ENCODE measurements around the gene ACBD4. TPM values are rescaled to one million over a fixed set of nuclear protein-coding genes. Genes with fewer than 3 reads are reported as not detected.
A peak's percentile ranks its signal among the peaks of the same experiment; 100 is the strongest.

ACBD4 gene
- total and polyA plus RNA-seq, 7 experiments from 2014 or later = 12.3 to 59.5 (median 19.8) TPM

DNA sequence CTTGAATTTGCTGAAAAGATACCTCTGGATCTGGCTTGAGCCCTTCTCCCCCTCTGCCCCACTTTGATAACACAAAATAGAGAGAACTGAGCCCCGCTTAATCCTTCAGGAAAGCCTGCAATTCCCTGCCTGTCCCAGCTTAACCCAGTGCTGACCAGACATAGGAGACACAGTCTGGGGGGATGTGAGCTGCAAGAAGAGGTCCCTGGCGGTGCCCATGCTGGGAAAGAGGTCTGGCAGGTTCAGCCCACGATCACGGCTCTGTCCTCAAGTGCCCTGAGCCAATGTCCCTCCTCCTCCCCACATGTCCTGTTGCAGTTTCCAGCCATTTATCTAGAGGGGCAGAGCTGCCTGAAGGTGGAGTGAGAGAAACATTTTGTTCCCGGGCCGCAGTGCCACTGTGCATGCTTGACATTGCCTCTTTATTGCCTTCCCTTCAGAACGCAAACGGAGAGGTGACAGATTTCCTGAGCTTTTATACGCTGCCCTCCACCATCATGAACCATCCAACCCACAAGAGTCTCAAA is 32.2 kb upstream of the ACBD4 start:
- Histone ChIP-seq H3K4me3 (ENCODE audit: low read length) (no peak overlapping the region), H3K9me3 (ENCODE audit: control insufficient read depth in 2 of 3, low read length in 3 of 3) (no peaks in the 10 kb centered on the region), H3K4me1 (ENCODE audit: control insufficient read depth in 2 of 2, insufficient read depth in 2 of 2, low read length in 2 of 2) (no peaks in the 10 kb centered on the region), H3K27me3 (ENCODE audit: control insufficient read depth in 2 of 2, insufficient read depth in 2 of 2, low read length in 2 of 2) (no peaks in the 10 kb centered on the region), H3K27ac (ENCODE audit: low read depth, low read length) (no peak overlapping the region), H3K36me3 (ENCODE audit: control insufficient read depth in 2 of 3, insufficient read depth in 3 of 3, low read length in 3 of 3) (peaks cover 7 to 89% (median 10%) of the 10 kb centered on the region in 3 experiments)
- peak overlapping the region in 1 of 9 donors; percentile 26 for H3K27ac Mint-ChIP-seq
- peaks cover 8 to 45% (median 17%) of the 10 kb centered on the region in 5 donors for H3K36me3 Mint-ChIP-seq
- CTCF ChIA-PET = no interaction called here
- no peaks in the 10 kb centered on the region for H3K27me3 Mint-ChIP-seq
- DNase-seq (no peak), ATAC-seq (no peak)
- POLR2A ChIA-PET = no interaction called here
- H3K4me3 Mint-ChIP-seq = no peak overlapping the region
- H3K9me3 Mint-ChIP-seq = no peaks in the 10 kb centered on the region
- peaks cover 0 to 5% (median 0%) of the 10 kb centered on the region in 7 donors for H3K4me1 Mint-ChIP-seq
- intact Hi-C loops (cut with micrococcal nuclease) = no loop called here

DNA sequence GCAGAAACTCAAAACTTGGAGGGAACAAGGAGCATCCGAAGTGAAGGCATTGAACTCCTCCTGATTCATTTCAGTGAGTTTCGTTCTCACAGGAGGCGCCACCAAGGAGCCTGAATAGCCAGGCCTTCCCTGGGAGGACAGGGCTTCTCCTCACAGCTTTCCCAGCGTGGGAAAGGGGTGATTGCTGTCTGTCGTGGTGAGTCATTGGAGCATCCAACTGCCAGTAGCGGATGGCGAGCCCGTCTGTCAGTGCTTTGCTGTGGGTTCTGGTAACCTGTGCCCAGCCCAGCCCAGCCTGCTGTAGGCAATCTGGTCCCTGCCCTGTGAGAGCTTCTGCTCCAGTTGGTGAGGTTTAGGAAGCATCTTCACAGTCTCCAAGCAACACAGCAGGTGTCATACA is 31.5 kb upstream of the ACBD4 start:
- peaks cover 7 to 88% (median 8%) of the 10 kb centered on the region in 3 experiments for H3K36me3 ChIP-seq (ENCODE audit: control insufficient read depth in 2 of 3, insufficient read depth in 3 of 3, low read length in 3 of 3)
- ChIA-PET CTCF (interaction anchor here (0.5 kb wide), 1 partner anchor 34 kb away, joined by 4 read pairs; no protein-coding TSS in a partner anchor), POLR2A (no interaction called here)
- H3K4me3 ChIP-seq (ENCODE audit: low read length) = no peak overlapping the region
- no peaks in the 10 kb centered on the region for H3K27me3 ChIP-seq (ENCODE audit: control insufficient read depth in 2 of 2, insufficient read depth in 2 of 2, low read length in 2 of 2)
- no peaks in the 10 kb centered on the region for H3K9me3 Mint-ChIP-seq
- no peak overlapping the region for H3K27ac ChIP-seq (ENCODE audit: low read depth, low read length)
- no peaks in the 10 kb centered on the region for H3K4me1 ChIP-seq (ENCODE audit: control insufficient read depth in 2 of 2, insufficient read depth in 2 of 2, low read length in 2 of 2)
- no peak overlapping the region for H3K27ac Mint-ChIP-seq
- DNase-seq (no peak), ATAC-seq (no peak)
- intact Hi-C loops (cut with micrococcal nuclease) = no loop called here
- H3K27me3 Mint-ChIP-seq = no peaks in the 10 kb centered on the region
- no peak overlapping the region for H3K4me3 Mint-ChIP-seq
- H3K4me1 Mint-ChIP-seq = peaks cover 0 to 2% (median 0%) of the 10 kb centered on the region in 7 donors
- no peaks in the 10 kb centered on the region for H3K9me3 ChIP-seq (ENCODE audit: control insufficient read depth in 2 of 3, low read length in 3 of 3)
- H3K36me3 Mint-ChIP-seq = peaks cover 8 to 38% (median 16%) of the 10 kb centered on the region in 5 donors

- no peak overlapping the region for H3K4me3 ChIP-seq (ENCODE audit: low read length)
- ATAC-seq (no peak), DNase-seq (no peak)
- no peak overlapping the region for H3K4me3 Mint-ChIP-seq
- peaks cover 8 to 35% (median 16%) of the 10 kb centered on the region in 5 donors for H3K36me3 Mint-ChIP-seq
- no peaks in the 10 kb centered on the region for H3K27me3 ChIP-seq (ENCODE audit: control insufficient read depth in 2 of 2, insufficient read depth in 2 of 2, low read length in 2 of 2)
- intact Hi-C loops (cut with micrococcal nuclease) = no loop called here
- H3K4me1 ChIP-seq (ENCODE audit: control insufficient read depth in 2 of 2, insufficient read depth in 2 of 2, low read length in 2 of 2) = no peaks in the 10 kb centered on the region
- CTCF ChIA-PET = interaction anchor here (0.5 to 0.7 kb wide), 2 partner anchors 35 to 1434 kb away, joined by 3 to 4 read pairs; no protein-coding TSS in a partner anchor
- POLR2A ChIA-PET = no interaction called here
- no peaks in the 10 kb centered on the region for H3K9me3 Mint-ChIP-seq
- H3K4me1 Mint-ChIP-seq = no peaks in the 10 kb centered on the region
- H3K36me3 ChIP-seq (ENCODE audit: control insufficient read depth in 2 of 3, insufficient read depth in 3 of 3, low read length in 3 of 3) = peaks cover 6 to 83% (median 8%) of the 10 kb centered on the region in 3 experiments
- H3K9me3 ChIP-seq (ENCODE audit: control insufficient read depth in 2 of 3, low read length in 3 of 3) = no peaks in the 10 kb centered on the region
- peak overlapping the region in 1 of 9 donors; percentile 2 for H3K27ac Mint-ChIP-seq
- no peak overlapping the region for H3K27ac ChIP-seq (ENCODE audit: low read depth, low read length)
- H3K27me3 Mint-ChIP-seq = no peaks in the 10 kb centered on the region
Measured at GRCh38 chr17:45104497-45104896, 31.0 kb upstream of the ACBD4 start.

DNA sequence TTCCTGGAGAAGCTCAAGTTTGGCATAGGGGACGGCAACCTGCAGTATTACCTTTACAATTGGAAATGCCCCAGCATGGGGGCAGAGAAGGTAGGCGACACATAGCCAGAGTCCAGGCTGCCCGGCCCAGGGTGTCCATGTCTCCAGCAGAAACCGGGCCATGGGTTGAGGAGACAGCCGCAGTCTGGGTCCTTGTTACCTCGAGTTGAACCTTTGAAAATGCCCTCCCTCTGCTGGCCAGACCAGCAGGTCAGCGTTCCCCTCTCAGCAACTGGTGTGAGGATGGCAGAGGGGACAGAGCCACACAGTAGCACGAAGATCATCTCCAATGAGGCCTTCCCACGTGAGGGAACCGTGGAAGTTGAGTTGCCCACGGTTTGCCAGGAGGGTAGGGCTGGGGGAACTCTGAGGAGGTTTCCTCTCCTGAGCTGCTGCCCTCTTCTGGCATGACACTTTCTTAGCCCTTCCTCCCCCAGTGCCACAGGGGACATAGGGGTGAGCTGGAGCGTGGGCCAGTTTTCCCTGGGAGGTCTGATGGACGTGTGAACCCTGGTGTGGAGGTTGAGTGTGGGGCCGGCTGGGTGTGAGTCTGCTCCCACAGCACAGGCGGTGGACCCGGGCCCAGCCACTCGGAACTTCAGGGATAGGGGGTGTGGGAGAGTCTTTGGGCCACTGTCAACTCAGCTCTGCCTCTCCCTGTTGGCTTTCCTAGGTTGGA is 30.4 kb upstream of the ACBD4 start:
- ChIA-PET CTCF (interaction anchor here (0.7 to 1.6 kb wide), 2 partner anchors 30 to 1435 kb away, joined by 3 to 4 read pairs; partner anchors contain the start of gene ACBD4), POLR2A (no interaction called here)
- Histone ChIP-seq H3K4me3 (ENCODE audit: low read length) (no peak overlapping the region), H3K9me3 (ENCODE audit: control insufficient read depth in 2 of 3, low read length in 3 of 3) (no peaks in the 10 kb centered on the region), H3K27me3 (ENCODE audit: control insufficient read depth in 2 of 2, insufficient read depth in 2 of 2, low read length in 2 of 2) (no peaks in the 10 kb centered on the region), H3K36me3 (ENCODE audit: control insufficient read depth in 2 of 3, insufficient read depth in 3 of 3, low read length in 3 of 3) (peaks cover 3 to 78% (median 8%) of the 10 kb centered on the region in 3 experiments), H3K4me1 (ENCODE audit: control insufficient read depth in 2 of 2, insufficient read depth in 2 of 2, low read length in 2 of 2) (no peaks in the 10 kb centered on the region), H3K27ac (ENCODE audit: low read depth, low read length) (no peak overlapping the region)
- Mint-ChIP-seq H3K27ac (no peak overlapping the region), H3K4me1 (no peaks in the 10 kb centered on the region), H3K9me3 (no peaks in the 10 kb centered on the region), H3K36me3 (peaks cover 8 to 35% (median 16%) of the 10 kb centered on the region in 5 donors), H3K27me3 (no peaks in the 10 kb centered on the region), H3K4me3 (no peak overlapping the region)
- intact Hi-C loops (cut with micrococcal nuclease) = no loop called here
- ATAC-seq (no peak), DNase-seq (no peak)

GRCh38 chr17:45106096-45106495 is 29.4 kb upstream of the ACBD4 start:
- no peak overlapping the region for H3K4me3 ChIP-seq (ENCODE audit: low read length)
- intact Hi-C loops (cut with micrococcal nuclease) = no loop called here
- no peaks in the 10 kb centered on the region for H3K9me3 ChIP-seq (ENCODE audit: control insufficient read depth in 2 of 3, low read length in 3 of 3)
- no peak overlapping the region for H3K4me3 Mint-ChIP-seq
- no peaks in the 10 kb centered on the region for H3K9me3 Mint-ChIP-seq
- H3K4me1 ChIP-seq (ENCODE audit: control insufficient read depth in 2 of 2, insufficient read depth in 2 of 2, low read length in 2 of 2) = no peaks in the 10 kb centered on the region
- CTCF ChIA-PET = interaction anchor here (0.5 to 1.6 kb wide), 3 partner anchors 29 to 187 kb away, joined by 3 to 4 read pairs (median 3); partner anchors contain the start of gene ACBD4
- no peak overlapping the region for H3K27ac ChIP-seq (ENCODE audit: low read depth, low read length)
- H3K27me3 Mint-ChIP-seq = no peaks in the 10 kb centered on the region
- H3K36me3 ChIP-seq (ENCODE audit: control insufficient read depth in 2 of 3, insufficient read depth in 3 of 3, low read length in 3 of 3) = peaks cover 3 to 76% (median 8%) of the 10 kb centered on the region in 3 experiments
- no peak overlapping the region for H3K27ac Mint-ChIP-seq
- no peaks in the 10 kb centered on the region for H3K27me3 ChIP-seq (ENCODE audit: control insufficient read depth in 2 of 2, insufficient read depth in 2 of 2, low read length in 2 of 2)
- peaks cover 8 to 35% (median 16%) of the 10 kb centered on the region in 5 donors for H3K36me3 Mint-ChIP-seq
- DNase-seq (no peak), ATAC-seq (no peak)
- POLR2A ChIA-PET = no interaction called here
- no peaks in the 10 kb centered on the region for H3K4me1 Mint-ChIP-seq

DNA sequence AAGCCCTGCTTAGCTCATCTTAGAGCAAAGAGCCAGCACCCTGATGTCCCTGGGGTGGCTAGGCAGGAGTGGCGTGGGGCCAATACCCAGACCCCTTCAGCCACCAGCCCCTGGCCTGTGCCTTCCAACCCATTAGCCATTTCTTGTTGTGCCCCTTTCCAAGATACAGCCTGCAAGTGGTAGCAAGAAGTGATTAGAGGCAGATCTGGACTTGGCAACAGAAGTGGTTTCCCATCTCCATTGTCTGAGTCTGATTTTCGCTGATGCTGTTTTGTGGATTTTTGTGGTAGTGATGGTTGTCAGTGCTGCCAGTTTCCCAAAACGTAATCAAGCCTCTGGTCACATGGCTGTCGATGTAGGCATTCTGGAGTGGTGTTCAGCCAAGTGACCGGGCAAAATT is 28.9 kb upstream of the ACBD4 start:
- DNase-seq (no peak), ATAC-seq (no peak)
- POLR2A ChIA-PET = no interaction called here
- Histone ChIP-seq H3K9me3 (ENCODE audit: control insufficient read depth in 2 of 3, low read length in 3 of 3) (no peaks in the 10 kb centered on the region), H3K4me3 (ENCODE audit: low read length) (no peak overlapping the region), H3K36me3 (ENCODE audit: control insufficient read depth in 2 of 3, insufficient read depth in 3 of 3, low read length in 3 of 3) (peaks cover 2 to 73% (median 6%) of the 10 kb centered on the region in 3 experiments), H3K27me3 (ENCODE audit: control insufficient read depth in 2 of 2, insufficient read depth in 2 of 2, low read length in 2 of 2) (no peaks in the 10 kb centered on the region), H3K4me1 (ENCODE audit: control insufficient read depth in 2 of 2, insufficient read depth in 2 of 2, low read length in 2 of 2) (no peaks in the 10 kb centered on the region), H3K27ac (ENCODE audit: low read depth, low read length) (no peak overlapping the region)
- Mint-ChIP-seq H3K27me3 (no peaks in the 10 kb centered on the region), H3K4me3 (no peak overlapping the region), H3K27ac (no peak overlapping the region), H3K4me1 (no peaks in the 10 kb centered on the region), H3K9me3 (no peaks in the 10 kb centered on the region), H3K36me3 (peaks cover 8 to 34% (median 15%) of the 10 kb centered on the region in 5 donors)
- intact Hi-C loops (cut with micrococcal nuclease) = no loop called here
- CTCF ChIA-PET = interaction anchor here (0.5 kb wide), 1 partner anchor 188 kb away, joined by 3 read pairs; no protein-coding TSS in a partner anchor
